Activated T-helper 1 cell treated with anti-CD3 and anti-CD28 coated beads, Interleukin-12 subunit alpha, Interleukin-12 subunit beta, Interleukin-2, Interleukin-4 antibody, amounts not matched to agents 30 ng/mL and 10 ng/mL and 1 ng/mL, durations not matched to agents 14 hours and 24 hours and 36 hours (primary cell): ENCODE measurements around the gene SMYD3. TPM values are rescaled to one million over a fixed set of nuclear protein-coding genes. Genes with fewer than 3 reads are reported as not detected.
A peak's percentile ranks its signal among the peaks of the same experiment; 100 is the strongest.

Experiments used
- DNase-seq: peaks from one replicate; pipeline ENCODE4 v3.0.0; 2021; ENCODE audit warnings: low spot score
- H3K27ac Mint-ChIP-seq: one replicate; pipeline ENCODE4 v1.8.0; 2021; ENCODE audit warnings: mild to moderate bottlenecking, mixed read lengths
- H3K27me3 Mint-ChIP-seq: one replicate; pipeline ENCODE4 v1.8.0; 2022; ENCODE audit warnings: mild to moderate bottlenecking, moderate library complexity, mixed read lengths; ENCODE audit not compliant: insufficient read depth
- H3K36me3 Mint-ChIP-seq: one replicate; pipeline ENCODE4 v1.8.0; 2021; ENCODE audit warnings: low read depth, mixed read lengths
- H3K4me1 Mint-ChIP-seq: one replicate; pipeline ENCODE4 v1.8.0; 2021; ENCODE audit warnings: low read depth, mixed read lengths
- H3K4me3 Mint-ChIP-seq: one replicate; pipeline ENCODE4 v1.8.0; 2021; ENCODE audit warnings: mild to moderate bottlenecking, moderate library complexity, mixed read lengths
- H3K9me3 Mint-ChIP-seq: one replicate; pipeline ENCODE4 v1.8.0; 2021; ENCODE audit warnings: mixed read lengths
- intact Hi-C: fragments of 100-400 bp; cut with micrococcal nuclease; formaldehyde crosslinking; loops from one replicate; pipeline ENCODE4 v1.15.1; 2024
- total RNA-seq: library from RNA; stranded (reverse); gene quantifications from 2 replicates; pipeline ENCODE4 v1.2.3, GENCODE V29; 2022

SMYD3 gene
- total RNA-seq, result 21.7 and 21.8 TPM in 2 replicates

GRCh38 chr1:246506674-246507481 is at the start of gene SMYD3:
SMYD3 (minus strand) TSS chr1:246507279.
- intact Hi-C loops, result loop anchor here (1.0 to 10.0 kb wide), 5 partner anchors 10 to 426 kb away; partner anchors contain the start of genes CNST, SCCPDH and TFB2M
- peak within 1 kb of the TSS; percentile 84 for H3K27ac Mint-ChIP-seq
- H3K9me3 Mint-ChIP-seq, result no peaks in the 10 kb centered on the region
- peaks cover 5% of the 10 kb centered on the region for H3K36me3 Mint-ChIP-seq
- no peaks in the 10 kb centered on the region for H3K27me3 Mint-ChIP-seq
- peak; percentile 71 for DNase-seq
- peaks cover 26% of the 10 kb centered on the region for H3K4me1 Mint-ChIP-seq
- H3K4me3 Mint-ChIP-seq, result peak within 1 kb of the TSS; percentile 97

- Mint-ChIP-seq H3K4me1 (peaks cover 5% of the 10 kb centered on the region), H3K4me3 (no peak overlapping the region), H3K9me3 (no peaks in the 10 kb centered on the region), H3K27ac (no peak overlapping the region), H3K27me3 (no peaks in the 10 kb centered on the region), H3K36me3 (peaks cover 34% of the 10 kb centered on the region)
- DNase-seq, result no peak
- intact Hi-C loops, result no loop called here
Observed at GRCh38 chr1:246554201-246554600, 47.1 kb upstream of the SMYD3 start.

- no peak for DNase-seq
- no peaks in the 10 kb centered on the region for H3K4me1 Mint-ChIP-seq
- H3K27me3 Mint-ChIP-seq, result no peaks in the 10 kb centered on the region
- H3K4me3 Mint-ChIP-seq, result no peak overlapping the region
- intact Hi-C loops, result no loop called here
- no peak overlapping the region for H3K27ac Mint-ChIP-seq
- no peaks in the 10 kb centered on the region for H3K9me3 Mint-ChIP-seq
- H3K36me3 Mint-ChIP-seq, result peaks cover 35% of the 10 kb centered on the region
Observed at GRCh38 chr1:246552110-246552509, 45.0 kb upstream of the SMYD3 start.

- H3K9me3 Mint-ChIP-seq, result no peaks in the 10 kb centered on the region
- H3K4me3 Mint-ChIP-seq, result no peak overlapping the region
- intact Hi-C loops, result no loop called here
- peaks cover 30% of the 10 kb centered on the region for H3K36me3 Mint-ChIP-seq
- no peaks in the 10 kb centered on the region for H3K27me3 Mint-ChIP-seq
- H3K4me1 Mint-ChIP-seq, result no peaks in the 10 kb centered on the region
- no peak for DNase-seq
- H3K27ac Mint-ChIP-seq, result no peak overlapping the region
Observed at GRCh38 chr1:246550402-246550801, 43.3 kb upstream of the SMYD3 start.

- intact Hi-C loops, result no loop called here
- DNase-seq, result no peak
- Mint-ChIP-seq H3K4me1 (no peaks in the 10 kb centered on the region), H3K9me3 (no peaks in the 10 kb centered on the region), H3K4me3 (no peak overlapping the region), H3K27ac (no peak overlapping the region), H3K27me3 (no peaks in the 10 kb centered on the region), H3K36me3 (peaks cover 26% of the 10 kb centered on the region)
Observed at GRCh38 chr1:246549665-246550064, 42.6 kb upstream of the SMYD3 start.

- Mint-ChIP-seq H3K4me1 (no peaks in the 10 kb centered on the region), H3K27me3 (no peaks in the 10 kb centered on the region), H3K27ac (no peak overlapping the region), H3K4me3 (no peak overlapping the region), H3K36me3 (peaks cover 13% of the 10 kb centered on the region), H3K9me3 (no peaks in the 10 kb centered on the region)
- intact Hi-C loops, result no loop called here
- DNase-seq, result no peak
Observed at GRCh38 chr1:246544001-246544400, 36.9 kb upstream of the SMYD3 start.

- H3K9me3 Mint-ChIP-seq, result no peaks in the 10 kb centered on the region
- H3K27me3 Mint-ChIP-seq, result no peaks in the 10 kb centered on the region
- intact Hi-C loops, result no loop called here
- DNase-seq, result no peak
- H3K27ac Mint-ChIP-seq, result no peak overlapping the region
- peaks cover 8% of the 10 kb centered on the region for H3K36me3 Mint-ChIP-seq
- no peaks in the 10 kb centered on the region for H3K4me1 Mint-ChIP-seq
- H3K4me3 Mint-ChIP-seq, result no peak overlapping the region
Observed at GRCh38 chr1:246540738-246541491, 33.8 kb upstream of the SMYD3 start.

GRCh38 chr1:246537887-246538286 is 30.8 kb upstream of the SMYD3 start:
- peaks cover 4% of the 10 kb centered on the region for H3K36me3 Mint-ChIP-seq

GRCh38 chr1:246537441-246537840 is 30.4 kb upstream of the SMYD3 start:
- intact Hi-C loops, result no loop called here
- DNase-seq, result no peak
- no peaks in the 10 kb centered on the region for H3K9me3 Mint-ChIP-seq
- no peak overlapping the region for H3K4me3 Mint-ChIP-seq
- H3K4me1 Mint-ChIP-seq, result no peaks in the 10 kb centered on the region
- peaks cover 4% of the 10 kb centered on the region for H3K36me3 Mint-ChIP-seq
- no peaks in the 10 kb centered on the region for H3K27me3 Mint-ChIP-seq
- H3K27ac Mint-ChIP-seq, result no peak overlapping the region

More at GRCh38 chr1:246537887-246538286, 30.8 kb upstream of the SMYD3 start:
- H3K4me1 Mint-ChIP-seq, result no peaks in the 10 kb centered on the region
- no peak overlapping the region for H3K4me3 Mint-ChIP-seq
- intact Hi-C loops, result no loop called here
- no peak overlapping the region for H3K27ac Mint-ChIP-seq
- H3K27me3 Mint-ChIP-seq, result no peaks in the 10 kb centered on the region
- no peaks in the 10 kb centered on the region for H3K9me3 Mint-ChIP-seq
- no peak for DNase-seq

- DNase-seq, result no peak
- Mint-ChIP-seq H3K4me3 (no peak overlapping the region), H3K27ac (no peak overlapping the region), H3K9me3 (peaks cover 12% of the 10 kb centered on the region), H3K27me3 (peaks cover 3% of the 10 kb centered on the region), H3K4me1 (no peaks in the 10 kb centered on the region), H3K36me3 (no peaks in the 10 kb centered on the region)
- intact Hi-C loops, result no loop called here
Observed at GRCh38 chr1:246534114-246534513, 27.0 kb upstream of the SMYD3 start.

GRCh38 chr1:246533371-246533905 is 26.4 kb upstream of the SMYD3 start:
- Mint-ChIP-seq H3K27ac (no peak overlapping the region), H3K4me1 (peaks cover 1% of the 10 kb centered on the region), H3K36me3 (no peaks in the 10 kb centered on the region), H3K4me3 (no peak overlapping the region), H3K9me3 (peaks cover 15% of the 10 kb centered on the region), H3K27me3 (peaks cover 3% of the 10 kb centered on the region)
- no peak for DNase-seq
- intact Hi-C loops, result no loop called here

GRCh38 chr1:246532519-246532918 is 25.4 kb upstream of the SMYD3 start:
- peaks cover 8% of the 10 kb centered on the region for H3K4me1 Mint-ChIP-seq
- H3K27me3 Mint-ChIP-seq, result peaks cover 9% of the 10 kb centered on the region
- peaks cover 3% of the 10 kb centered on the region for H3K36me3 Mint-ChIP-seq
- intact Hi-C loops, result no loop called here
- H3K4me3 Mint-ChIP-seq, result no peak overlapping the region
- H3K9me3 Mint-ChIP-seq, result peaks cover 16% of the 10 kb centered on the region
- DNase-seq, result no peak
- H3K27ac Mint-ChIP-seq, result no peak overlapping the region

GRCh38 chr1:246530482-246530881 is 23.4 kb upstream of the SMYD3 start:
- H3K9me3 Mint-ChIP-seq, result peaks cover 16% of the 10 kb centered on the region
- no peak overlapping the region for H3K27ac Mint-ChIP-seq
- H3K4me1 Mint-ChIP-seq, result peaks cover 13% of the 10 kb centered on the region
- no peak for DNase-seq
- peaks cover 9% of the 10 kb centered on the region for H3K27me3 Mint-ChIP-seq
- intact Hi-C loops, result no loop called here
- peaks cover 3% of the 10 kb centered on the region for H3K36me3 Mint-ChIP-seq
- no peak overlapping the region for H3K4me3 Mint-ChIP-seq
